Memory B cell (primary cell): ENCODE measurements around the gene PLPPR2.
A peak's percentile ranks its signal among the peaks of the same experiment; 100 is the strongest.
"Not testable (repeated sequence)": the region's sequence is repeated elsewhere in the genome, so short reads cannot be mapped to it uniquely, and the experiment has no call there.

ENCODE experiments used
- ATAC-seq: fragments of 150-1000 bp; cut with Tn5 transposase; 2 replicates; pipeline ENCODE4 v1.10.0; 2021; ENCODE audit warnings: low read depth, mild to moderate bottlenecking, moderate library complexity
- DNase-seq, 2 donors: peaks; one replicate each; pipeline ENCODE4 v3.0.0; 2022; ENCODE audit warnings: low spot score in 2 of 2
- H3K27ac Mint-ChIP-seq: one replicate; pipeline ENCODE4 v1.8.0; 2022; ENCODE audit warnings: mild to moderate bottlenecking, moderate library complexity, mixed read lengths
- H3K27me3 Mint-ChIP-seq: one replicate; pipeline ENCODE4 v1.8.0; 2022; ENCODE audit warnings: mixed read lengths
- H3K36me3 Mint-ChIP-seq: one replicate; pipeline ENCODE4 v1.8.0; 2022; ENCODE audit warnings: mild to moderate bottlenecking, mixed read lengths
- H3K4me1 Mint-ChIP-seq: one replicate; pipeline ENCODE4 v1.8.0; 2022; ENCODE audit warnings: mixed read lengths
- H3K4me3 Mint-ChIP-seq: one replicate; pipeline ENCODE4 v1.8.0; 2022; ENCODE audit warnings: mild to moderate bottlenecking, moderate library complexity, mixed read lengths
- H3K9me3 Mint-ChIP-seq: one replicate; pipeline ENCODE4 v1.8.0; 2022; ENCODE audit warnings: mixed read lengths

PLPPR2 gene

GRCh38 chr19:11373885-11374432, 18.7 kb downstream of the PLPPR2 start:
- no peak overlapping the region for H3K4me3 Mint-ChIP-seq
- H3K27ac Mint-ChIP-seq = no peak overlapping the region
- DNase-seq = no peak
- H3K4me1 Mint-ChIP-seq = peaks cover 20% of the 10 kb centered on the region
- ATAC-seq = no peak
- H3K27me3 Mint-ChIP-seq = no peaks in the 10 kb centered on the region
- H3K36me3 Mint-ChIP-seq = peaks cover 16% of the 10 kb centered on the region
- H3K9me3 Mint-ChIP-seq = no peaks in the 10 kb centered on the region

- peak; percentile 84 for ATAC-seq
- Mint-ChIP-seq H3K27me3 (no peaks in the 10 kb centered on the region), H3K36me3 (peaks cover 11% of the 10 kb centered on the region), H3K4me1 (peaks cover 16% of the 10 kb centered on the region), H3K4me3 (no peak within 1 kb of the TSS), H3K9me3 (no peaks in the 10 kb centered on the region), H3K27ac (no peak within 1 kb of the TSS)
- peak; percentile 94 to 96 for DNase-seq
These were observed 19.4 kb downstream of the PLPPR2 start, which contains the start of gene SWSAP1 for GRCh38 chr19:11374433-11375142. Gene SWSAP1 (plus strand): TSS chr19:11374666. CDS start chr19:11374681, 15 bp downstream.

GRCh38 chr19:11375143-11375948, 20.1 kb downstream of the PLPPR2 start:
- Mint-ChIP-seq H3K4me3 (no peak overlapping the region), H3K36me3 (peaks cover 8% of the 10 kb centered on the region), H3K4me1 (peaks cover 20% of the 10 kb centered on the region), H3K27ac (no peak overlapping the region), H3K27me3 (no peaks in the 10 kb centered on the region), H3K9me3 (no peaks in the 10 kb centered on the region)
- DNase-seq (peak in 1 of 2 donors; percentile 39), ATAC-seq (peak; percentile 26)

- Mint-ChIP-seq H3K4me1 (peaks cover 29% of the 10 kb centered on the region), H3K27me3 (no peaks in the 10 kb centered on the region), H3K27ac (no peak overlapping the region), H3K36me3 (peaks cover 3% of the 10 kb centered on the region), H3K9me3 (no peaks in the 10 kb centered on the region), H3K4me3 (no peak overlapping the region)
- DNase-seq = no peak
- ATAC-seq = no peak
These were observed 22.0 kb downstream of the PLPPR2 start for GRCh38 chr19:11377237-11377636.

GRCh38 chr19:11377756-11378155, 22.5 kb downstream of the PLPPR2 start:
- Mint-ChIP-seq H3K27me3 (no peaks in the 10 kb centered on the region), H3K4me1 (peaks cover 31% of the 10 kb centered on the region), H3K9me3 (no peaks in the 10 kb centered on the region), H3K27ac (no peak overlapping the region), H3K36me3 (peaks cover 3% of the 10 kb centered on the region), H3K4me3 (no peak overlapping the region)
- no peak for ATAC-seq
- DNase-seq = no peak

GRCh38 chr19:11378319-11379189, 23.3 kb downstream of the PLPPR2 start:
- no peak for ATAC-seq
- H3K36me3 Mint-ChIP-seq = peaks cover 3% of the 10 kb centered on the region
- H3K27ac Mint-ChIP-seq = no peak overlapping the region
- peaks cover 29% of the 10 kb centered on the region for H3K4me1 Mint-ChIP-seq
- no peak for DNase-seq
- no peaks in the 10 kb centered on the region for H3K27me3 Mint-ChIP-seq
- H3K9me3 Mint-ChIP-seq = no peaks in the 10 kb centered on the region
- H3K4me3 Mint-ChIP-seq = no peak overlapping the region

- Mint-ChIP-seq H3K4me1 (peaks cover 30% of the 10 kb centered on the region), H3K27ac (peak overlapping the region; percentile 91)
- not testable (repeated sequence) for H3K4me3 Mint-ChIP-seq
These were observed 24.1 kb downstream of the PLPPR2 start for GRCh38 chr19:11379269-11379845.

GRCh38 chr19:11379857-11380350, 24.7 kb downstream of the PLPPR2 start:
- Mint-ChIP-seq H3K9me3 (no peaks in the 10 kb centered on the region), H3K27ac (peak overlapping the region; percentile 91), H3K36me3 (peaks cover 3% of the 10 kb centered on the region), H3K27me3 (no peaks in the 10 kb centered on the region), H3K4me1 (peaks cover 35% of the 10 kb centered on the region), H3K4me3 (peak overlapping the region; percentile 86)
- DNase-seq = no peak
- ATAC-seq = no peak

More at GRCh38 chr19:11379269-11379845, 24.1 kb downstream of the PLPPR2 start:
- not testable (repeated sequence) for ATAC-seq, DNase-seq, H3K36me3 Mint-ChIP-seq, H3K27me3 Mint-ChIP-seq, H3K9me3 Mint-ChIP-seq

GRCh38 chr19:11380653-11381537, 25.7 kb downstream of the PLPPR2 start:
- Mint-ChIP-seq H3K9me3 (no peaks in the 10 kb centered on the region), H3K4me3 (peak overlapping the region; percentile 86), H3K4me1 (peaks cover 30% of the 10 kb centered on the region), H3K36me3 (peaks cover 3% of the 10 kb centered on the region), H3K27me3 (no peaks in the 10 kb centered on the region), H3K27ac (peak overlapping the region; percentile 91)
- DNase-seq (peak; percentile 87 to 97), ATAC-seq (peak; percentile 77)

GRCh38 chr19:11382898-11383705, 27.9 kb downstream of the PLPPR2 start:
- Mint-ChIP-seq H3K9me3 (no peaks in the 10 kb centered on the region), H3K4me3 (peak overlapping the region; percentile 81), H3K36me3 (no peaks in the 10 kb centered on the region), H3K27me3 (no peaks in the 10 kb centered on the region), H3K27ac (peak overlapping the region; percentile 65), H3K4me1 (peaks cover 31% of the 10 kb centered on the region)
- peak; percentile 11 for ATAC-seq
- DNase-seq = peak; percentile 57 to 67

GRCh38 chr19:11383706-11384048, 28.4 kb downstream of the PLPPR2 start:
- Mint-ChIP-seq H3K4me1 (peaks cover 31% of the 10 kb centered on the region), H3K27ac (peak overlapping the region; percentile 65), H3K4me3 (peak overlapping the region; percentile 81), H3K36me3 (no peaks in the 10 kb centered on the region), H3K9me3 (no peaks in the 10 kb centered on the region), H3K27me3 (no peaks in the 10 kb centered on the region)
- DNase-seq = no peak
- no peak for ATAC-seq

GRCh38 chr19:11384778-11385129, 29.5 kb downstream of the PLPPR2 start:
- peaks cover 31% of the 10 kb centered on the region for H3K4me1 Mint-ChIP-seq
- no peaks in the 10 kb centered on the region for H3K36me3 Mint-ChIP-seq
- H3K27me3 Mint-ChIP-seq = no peaks in the 10 kb centered on the region
- DNase-seq (no peak), ATAC-seq (no peak)
- H3K9me3 Mint-ChIP-seq = no peaks in the 10 kb centered on the region
- H3K27ac Mint-ChIP-seq = no peak overlapping the region
- peak overlapping the region; percentile 21 for H3K4me3 Mint-ChIP-seq
